IPS-20b (cell line): ENCODE results near the gene CTBS.

Experiments
- H3K27ac ChIP-seq: one replicate; pipeline ENCODE4 v1.5.1; 2013; ENCODE audit warnings: low read length
- H3K27me3 ChIP-seq: 2 replicates; pipeline ENCODE4 v1.6.1; 2013; ENCODE audit warnings: mild to moderate bottlenecking, low read length, inconsistent platforms; ENCODE audit not compliant: insufficient read depth
- H3K36me3 ChIP-seq: 2 replicates; pipeline ENCODE4 v1.6.1; 2013; ENCODE audit warnings: low read depth, mild to moderate bottlenecking, inconsistent platforms, low read length, moderate library complexity; ENCODE audit not compliant: insufficient read depth
- H3K4me1 ChIP-seq: 2 replicates; pipeline ENCODE4 v1.6.1; 2013; ENCODE audit warnings: mild to moderate bottlenecking, control low read depth, inconsistent platforms, low read length, moderate library complexity; ENCODE audit not compliant: insufficient read depth
- H3K4me3 ChIP-seq: 2 replicates; pipeline ENCODE4 v1.5.1; 2013; ENCODE audit warnings: mild to moderate bottlenecking, low read length, inconsistent platforms
- H3K9ac ChIP-seq: 2 replicates; pipeline ENCODE4 v1.6.1; 2013; ENCODE audit warnings: low read depth, mild to moderate bottlenecking, inconsistent platforms, low read length, moderate library complexity
- H3K9me3 ChIP-seq: 2 replicates; pipeline ENCODE4 v1.6.1; 2013; ENCODE audit warnings: mild to moderate bottlenecking, low read depth, low read length, inconsistent platforms; ENCODE audit not compliant: insufficient read depth

CTBS gene

GRCh38 chr1:84583648-84584047 is 9.4 kb upstream of the CTBS start:
- Histone ChIP-seq H3K27me3 (no peaks in the 10 kb centered on the region), H3K4me3 (peak overlapping the region; percentile 24; the same call in 1 of the 2 replicates), H3K9ac (no peak overlapping the region)

GRCh38 chr1:84582802-84583587 is 8.8 kb upstream of the CTBS start:
- no peak overlapping the region for H3K4me3 ChIP-seq
- H3K27ac ChIP-seq: no peak overlapping the region
- H3K27me3 ChIP-seq: no peaks in the 10 kb centered on the region
- H3K9ac ChIP-seq: no peak overlapping the region
- H3K36me3 ChIP-seq: no peaks in the 10 kb centered on the region
- peaks cover 8% of the 10 kb centered on the region; the same call in 1 of the 2 replicates for H3K4me1 ChIP-seq
- H3K9me3 ChIP-seq: peaks cover 4% of the 10 kb centered on the region

More at GRCh38 chr1:84583648-84584047, 9.4 kb upstream of the CTBS start:
- peaks cover 8% of the 10 kb centered on the region; the same call in 1 of the 2 replicates for H3K4me1 ChIP-seq
- H3K9me3 ChIP-seq: peaks cover 4% of the 10 kb centered on the region
- no peaks in the 10 kb centered on the region for H3K36me3 ChIP-seq
- H3K27ac ChIP-seq: peak overlapping the region; percentile 22

DNA sequence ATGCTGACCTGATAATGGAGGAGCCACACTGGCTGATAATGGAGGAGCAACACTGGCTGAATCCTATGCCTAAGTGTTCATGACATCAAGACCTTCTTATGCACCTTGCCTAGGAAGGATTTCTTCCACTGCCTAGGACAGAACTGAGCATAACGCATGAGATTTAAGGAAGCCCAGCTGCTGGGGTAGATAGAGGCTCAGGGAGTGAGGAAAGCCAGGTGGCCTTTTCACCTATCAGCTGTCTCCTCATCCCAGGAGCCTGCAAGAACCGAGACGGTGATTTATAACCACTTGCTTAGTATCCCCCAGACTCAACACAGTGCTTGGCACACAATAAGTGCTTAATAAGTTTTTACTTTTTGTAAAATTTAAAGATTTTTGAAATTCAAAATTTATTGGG is 7.4 kb upstream of the CTBS start:
- Histone ChIP-seq H3K27ac (no peak overlapping the region), H3K27me3 (no peaks in the 10 kb centered on the region), H3K4me1 (peaks cover 8% of the 10 kb centered on the region; the same call in 1 of the 2 replicates), H3K9me3 (peaks cover 4% of the 10 kb centered on the region), H3K4me3 (no peak overlapping the region), H3K9ac (no peak overlapping the region), H3K36me3 (no peaks in the 10 kb centered on the region)

DNA sequence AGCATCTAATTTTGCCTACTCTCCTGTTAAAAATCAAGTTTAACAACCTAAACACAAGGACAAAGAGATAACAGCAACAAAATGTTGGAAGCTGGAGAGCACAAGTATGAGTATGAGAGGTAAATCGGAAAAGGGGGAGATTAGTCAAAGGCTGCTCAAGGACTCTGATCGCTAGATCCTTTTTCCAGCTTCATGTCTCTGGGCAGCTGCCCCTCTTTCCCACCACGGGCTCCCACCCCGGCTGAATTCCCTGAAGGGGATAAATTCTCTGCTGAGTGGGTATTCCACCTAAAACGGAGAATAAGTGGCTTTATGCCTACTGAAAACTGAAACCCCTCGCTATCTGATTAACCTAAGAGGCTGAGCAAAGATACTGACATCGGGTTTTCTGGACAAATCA is 696 bp upstream of the CTBS start:
- Histone ChIP-seq H3K4me3 (peak overlapping the region; percentile 79), H3K9ac (peak overlapping the region; percentile 36; the same call in 1 of the 2 replicates), H3K27ac (no peak overlapping the region), H3K4me1 (peaks cover 11% of the 10 kb centered on the region; the same call in 1 of the 2 replicates), H3K27me3 (peaks cover 8% of the 10 kb centered on the region), H3K36me3 (no peaks in the 10 kb centered on the region), H3K9me3 (no peaks in the 10 kb centered on the region)

- Histone ChIP-seq H3K9ac (peak overlapping the region; percentile 81; the same call in 1 of the 2 replicates), H3K27ac (no peak overlapping the region), H3K9me3 (no peaks in the 10 kb centered on the region), H3K27me3 (peaks cover 8% of the 10 kb centered on the region), H3K4me1 (peaks cover 11% of the 10 kb centered on the region; the same call in 1 of the 2 replicates), H3K4me3 (peak overlapping the region; percentile 75), H3K36me3 (no peaks in the 10 kb centered on the region)
These were observed 716 bp downstream of the CTBS start for GRCh38 chr1:84573481-84573966.

DNA sequence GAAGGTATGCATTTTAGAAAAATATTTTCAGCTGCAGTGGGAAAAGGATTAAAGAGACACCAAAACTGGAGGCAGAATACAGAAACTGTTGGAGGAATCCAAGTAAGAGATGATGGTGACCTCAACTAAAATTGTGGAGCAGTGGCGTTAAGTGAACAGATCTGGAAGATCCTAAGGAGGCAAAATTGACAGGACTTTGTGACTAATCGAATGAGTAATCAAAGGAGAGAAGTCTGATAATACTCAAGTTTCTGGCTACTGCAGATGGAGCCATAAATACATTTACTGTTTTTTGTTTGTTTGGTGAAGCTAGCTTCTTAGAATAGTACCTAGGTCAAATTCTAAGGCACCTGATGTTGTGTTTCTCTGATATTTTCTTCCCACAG is 3.1 kb downstream of the CTBS start:
- H3K27me3 ChIP-seq: peaks cover 8% of the 10 kb centered on the region
- H3K9ac ChIP-seq: no peak overlapping the region
- no peaks in the 10 kb centered on the region for H3K36me3 ChIP-seq
- H3K4me3 ChIP-seq: no peak overlapping the region
- H3K27ac ChIP-seq: no peak overlapping the region
- H3K9me3 ChIP-seq: no peaks in the 10 kb centered on the region
- H3K4me1 ChIP-seq: peaks cover 11% of the 10 kb centered on the region; the same call in 1 of the 2 replicates

GRCh38 chr1:84570436-84571149 is 3.6 kb downstream of the CTBS start:
- Histone ChIP-seq H3K36me3 (no peaks in the 10 kb centered on the region), H3K4me1 (peaks cover 11% of the 10 kb centered on the region; the same call in 1 of the 2 replicates)

GRCh38 chr1:84569216-84569615 is 5.0 kb downstream of the CTBS start:
- Histone ChIP-seq H3K9me3 (no peaks in the 10 kb centered on the region), H3K27ac (no peak overlapping the region), H3K4me3 (no peak overlapping the region), H3K4me1 (peaks cover 11% of the 10 kb centered on the region; the same call in 1 of the 2 replicates), H3K27me3 (no peaks in the 10 kb centered on the region), H3K9ac (no peak overlapping the region), H3K36me3 (no peaks in the 10 kb centered on the region)

More at GRCh38 chr1:84570436-84571149, 3.6 kb downstream of the CTBS start:
- Histone ChIP-seq H3K4me3 (no peak overlapping the region), H3K9ac (no peak overlapping the region), H3K9me3 (no peaks in the 10 kb centered on the region), H3K27ac (no peak overlapping the region), H3K27me3 (peaks cover 8% of the 10 kb centered on the region)

GRCh38 chr1:84550826-84551225 is 23.4 kb downstream of the CTBS start:
- Histone ChIP-seq H3K36me3 (no peaks in the 10 kb centered on the region), H3K27ac (no peak overlapping the region), H3K4me1 (no peaks in the 10 kb centered on the region), H3K27me3 (no peaks in the 10 kb centered on the region), H3K9me3 (no peaks in the 10 kb centered on the region), H3K4me3 (no peak overlapping the region), H3K9ac (no peak overlapping the region)

DNA sequence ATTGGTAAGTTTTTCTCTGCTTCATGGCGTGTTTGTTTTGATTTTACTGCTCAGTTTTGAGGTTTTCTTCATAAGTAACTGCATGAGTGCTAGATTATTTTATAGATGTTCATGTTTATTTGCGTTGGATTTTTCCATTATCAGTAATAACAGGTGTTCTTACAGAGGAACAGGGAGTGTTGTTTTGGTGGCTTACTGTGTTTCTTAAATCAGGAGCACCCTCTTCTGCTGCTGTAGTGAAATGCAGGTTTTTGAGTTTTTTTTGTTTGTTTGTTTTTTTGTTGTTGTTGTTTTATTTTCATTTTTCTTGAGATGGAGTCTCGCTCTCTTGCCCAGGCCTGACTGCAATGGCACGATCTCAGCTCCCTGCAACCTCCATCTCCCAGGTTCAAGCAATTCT is 32.6 kb downstream of the CTBS start:
- H3K9ac ChIP-seq: no peak overlapping the region
- H3K27me3 ChIP-seq: no peaks in the 10 kb centered on the region
- no peaks in the 10 kb centered on the region for H3K4me1 ChIP-seq
- no peaks in the 10 kb centered on the region for H3K36me3 ChIP-seq
- no peak overlapping the region for H3K4me3 ChIP-seq
- H3K27ac ChIP-seq: no peak overlapping the region
- H3K9me3 ChIP-seq: no peaks in the 10 kb centered on the region

DNA sequence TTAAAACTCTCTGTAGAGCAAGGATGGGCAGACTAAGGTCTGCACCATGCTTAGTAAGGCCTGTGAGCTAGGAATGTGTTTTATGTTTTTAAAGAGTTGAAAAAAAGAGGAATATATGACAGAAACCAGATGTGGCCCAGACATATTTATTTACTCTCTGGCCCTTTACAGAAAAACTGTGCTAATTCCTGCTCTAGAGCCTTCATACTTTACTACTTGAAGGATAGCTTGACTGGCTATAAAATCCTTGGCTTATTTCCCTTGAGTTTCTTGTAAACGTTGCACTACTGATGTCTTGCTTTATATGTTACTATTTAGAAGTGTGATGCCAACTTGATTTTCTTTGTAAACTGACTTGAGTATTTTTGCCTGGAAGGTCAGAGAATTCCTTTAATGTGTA is 33.5 kb downstream of the CTBS start:
- H3K4me3 ChIP-seq: no peak overlapping the region
- no peaks in the 10 kb centered on the region for H3K9me3 ChIP-seq
- no peak overlapping the region for H3K27ac ChIP-seq
- H3K36me3 ChIP-seq: no peaks in the 10 kb centered on the region
- no peak overlapping the region for H3K9ac ChIP-seq
- H3K4me1 ChIP-seq: no peaks in the 10 kb centered on the region
- no peaks in the 10 kb centered on the region for H3K27me3 ChIP-seq
